PC-3 (cell line): ENCODE measurements around the gene MRPS7.

Source experiments
- CTCF ChIP-seq: fragments of 300-600 bp; sonication (generic); conservative IDR thresholded peaks from 2 replicates; pipeline ENCODE4 v1.5.1; 2017; ENCODE audit warnings: antibody characterized with exemption, low read depth, mild to moderate bottlenecking, low read length
- EZH2 ChIP-seq: fragments of 300-600 bp; sonication (generic); IDR thresholded peaks from one replicate; pipeline ENCODE4 v1.6.1; 2017; ENCODE audit warnings: antibody characterized with exemption, mild to moderate bottlenecking, low read length; ENCODE audit not compliant: unreplicated experiment

GRCh38 chr17:75228305-75228704, 33.4 kb upstream of the MRPS7 start:
- TF ChIP-seq CTCF (no peak), EZH2 (no peak)
